Heart left ventricle (tissue), 13 donors: ENCODE data around the gene HNF1A.

Experiments
- POLR2A ChIP-seq, 2 donors: fragments of 450-650 bp; IDR thresholded peaks; one replicate each; pipeline ENCODE4 v1.6.1; 2017; ENCODE audit warnings: antibody characterized with exemption in 2 of 2, mild to moderate bottlenecking in 2 of 2, moderate library complexity in 2 of 2
- TF ChIP-seq, protein P1 (sequence below), 12 donors: fragments of 200-600 bp; sonication (generic) in 4 of 12; IDR thresholded peaks; one replicate each; pipeline versions ENCODE4 v1.5.0 to v1.8.0; 2018 to 2022; ENCODE audit warnings: antibody characterized with exemption in 12 of 12, mild to moderate bottlenecking in 5 of 12
- donor health status: ischemic (EF 13 %, LVEDD 7.1; RV severe dilation, severe dysfunction).
- donor health status: DM: no; HTN: yes; CAD: no.
- donor health status: DM: no; HTN: no; CAD: no.
- donor health status: ischemic (EF 25% LVEDD 6.9; RV normal size, moderate dysfunction).
- donor health status: ischemic (EF 25% LVEDD 5.7; RV mildly dilated, moderate dysfunction).
- donor health status: ischemic (EF 35%, LVEDD 5.7; RV mildly dilated, moderate dysfunction).
- donor health status: nonischemic (EF 11% LVEDD 7.7; RV severe dilation, severe dysfunction).
- donor health status: DM: yes; HTN: yes; CAD: no.
- donor health status: PGD.
- donor health status: ischemic (EF 29% LVEDD 5.4; RV normal size, mild dysfunction).
- donor health status: nonischemic (EF 23%, LVEDD 6.1; RV moderate dilation, normal function).

DNA sequence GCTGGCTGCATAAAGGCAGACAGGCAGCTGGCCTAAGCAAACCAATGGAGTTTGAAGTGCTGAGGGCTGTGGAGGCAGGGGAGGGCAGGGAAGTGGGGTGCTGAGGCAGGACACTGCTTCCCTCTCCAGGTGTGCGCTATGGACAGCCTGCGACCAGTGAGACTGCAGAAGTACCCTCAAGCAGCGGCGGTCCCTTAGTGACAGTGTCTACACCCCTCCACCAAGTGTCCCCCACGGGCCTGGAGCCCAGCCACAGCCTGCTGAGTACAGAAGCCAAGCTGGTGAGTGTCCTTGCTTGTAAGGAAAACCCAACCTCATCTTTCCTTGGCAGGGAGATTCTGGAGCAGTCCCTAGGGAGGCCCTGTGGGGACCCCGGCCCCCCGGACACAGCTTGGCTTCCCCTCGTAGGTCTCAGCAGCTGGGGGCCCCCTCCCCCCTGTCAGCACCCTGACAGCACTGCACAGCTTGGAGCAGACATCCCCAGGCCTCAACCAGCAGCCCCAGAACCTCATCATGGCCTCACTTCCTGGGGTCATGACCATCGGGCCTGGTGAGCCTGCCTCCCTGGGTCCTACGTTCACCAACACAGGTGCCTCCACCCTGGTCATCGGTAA, 17.9 kb downstream of the HNF1A start:
- no peak for TF ChIP-seq POLR2A (IDR thresholded peaks at IDR 0.05)
- TF ChIP-seq, protein P1, sequence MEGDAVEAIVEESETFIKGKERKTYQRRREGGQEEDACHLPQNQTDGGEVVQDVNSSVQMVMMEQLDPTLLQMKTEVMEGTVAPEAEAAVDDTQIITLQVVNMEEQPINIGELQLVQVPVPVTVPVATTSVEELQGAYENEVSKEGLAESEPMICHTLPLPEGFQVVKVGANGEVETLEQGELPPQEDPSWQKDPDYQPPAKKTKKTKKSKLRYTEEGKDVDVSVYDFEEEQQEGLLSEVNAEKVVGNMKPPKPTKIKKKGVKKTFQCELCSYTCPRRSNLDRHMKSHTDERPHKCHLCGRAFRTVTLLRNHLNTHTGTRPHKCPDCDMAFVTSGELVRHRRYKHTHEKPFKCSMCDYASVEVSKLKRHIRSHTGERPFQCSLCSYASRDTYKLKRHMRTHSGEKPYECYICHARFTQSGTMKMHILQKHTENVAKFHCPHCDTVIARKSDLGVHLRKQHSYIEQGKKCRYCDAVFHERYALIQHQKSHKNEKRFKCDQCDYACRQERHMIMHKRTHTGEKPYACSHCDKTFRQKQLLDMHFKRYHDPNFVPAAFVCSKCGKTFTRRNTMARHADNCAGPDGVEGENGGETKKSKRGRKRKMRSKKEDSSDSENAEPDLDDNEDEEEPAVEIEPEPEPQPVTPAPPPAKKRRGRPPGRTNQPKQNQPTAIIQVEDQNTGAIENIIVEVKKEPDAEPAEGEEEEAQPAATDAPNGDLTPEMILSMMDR (IDR thresholded peaks at IDR 0.05), result no peak
